Right atrium auricular region (tissue), 2 donors: ENCODE results near the gene MAN1A2. TPM values are rescaled to one million over a fixed set of nuclear protein-coding genes. Genes with fewer than 3 reads are reported as not detected.

Source experiments
- DNase-seq: peaks from one replicate; pipeline ENCODE4 v3.0.0-alpha.2; 2019; ENCODE audit warnings: low spot score
- H3K27ac ChIP-seq, 2 donors: fragments of 200-600 bp; sonication (generic); 1 replicate in 1 of 2; 2 replicates in 1 of 2; pipeline ENCODE4 v1.5.1; 2016 to 2019
- H3K27me3 ChIP-seq, 2 donors: fragments of 200-600 bp; sonication (generic); one replicate each; pipeline versions ENCODE4 v1.5.1 to v1.6.0; 2017 to 2019
- H3K36me3 ChIP-seq: fragments of 200-600 bp; sonication (generic); one replicate; pipeline ENCODE4 v1.5.1; 2016
- H3K4me1 ChIP-seq, 2 donors: fragments of 200-600 bp; sonication (generic); one replicate each; pipeline versions ENCODE4 v1.5.1 to v1.6.0; 2017 to 2019
- H3K4me3 ChIP-seq, 2 donors: fragments of 200-600 bp; sonication (generic); 1 replicate in 1 of 2; 2 replicates in 1 of 2; pipeline ENCODE4 v1.5.1; 2017 to 2019; ENCODE audit warnings: mild to moderate bottlenecking in 1 of 2, moderate library complexity in 1 of 2
- H3K9me3 ChIP-seq, 2 donors: fragments of 200-600 bp; sonication (generic); one replicate each; pipeline ENCODE4 v1.5.1; 2019
- CTCF ChIP-seq, 2 donors: fragments of 200-600 bp; sonication (generic); IDR thresholded peaks; one replicate each; pipeline ENCODE4 v1.5.1; 2019; ENCODE audit warnings: antibody characterized with exemption in 2 of 2
- total RNA-seq, 2 donors: library from RNA; depleted of rRNA; stranded (reverse); fragments of >200 nt; gene quantifications; one replicate each; pipeline ENCODE4 v1.1.0, GENCODE V29; 2016

The MAN1A2 gene
- total RNA-seq, 2 donors from 2014 or later = 26.7 to 52.7 TPM

- Histone ChIP-seq H3K27ac (no peak overlapping the region), H3K4me3 (no peak overlapping the region), H3K9me3 (no peaks in the 10 kb centered on the region), H3K36me3 (no peaks in the 10 kb centered on the region), H3K27me3 (no peaks in the 10 kb centered on the region), H3K4me1 (no peaks in the 10 kb centered on the region)
- TF ChIP-seq CTCF (IDR thresholded peaks at IDR 0.05) = no peak
- DNase-seq = no peak
These were observed 210.1 kb downstream of the MAN1A2 start for GRCh38 chr1:117577191-117577885.

- no peak for DNase-seq
- H3K9me3 ChIP-seq = no peaks in the 10 kb centered on the region
- TF ChIP-seq CTCF (IDR thresholded peaks at IDR 0.05) = no peak
These were observed 211.2 kb downstream of the MAN1A2 start for GRCh38 chr1:117578466-117578865.

More at GRCh38 chr1:117578466-117578865, 211.2 kb downstream of the MAN1A2 start:
- H3K36me3 ChIP-seq = no peaks in the 10 kb centered on the region
- no peaks in the 10 kb centered on the region for H3K27me3 ChIP-seq
- no peaks in the 10 kb centered on the region for H3K4me1 ChIP-seq
- no peak overlapping the region for H3K4me3 ChIP-seq
- H3K27ac ChIP-seq = no peak overlapping the region

Other genes with a start within 250 kb of the MAN1A2 start
- gene TRIM45, start 245.7 kb upstream of the MAN1A2 start, total RNA-seq = 10 to 100 TPM in 1 of 2 donors, 1 to 10 TPM in 1; 4.8 to 10.9 TPM
- gene VTCN1, start 156.5 kb upstream of the MAN1A2 start, total RNA-seq = not detected
- 10 to 100 TPM; 17.0 to 20.1 TPM for gene TENT5C, start 238.6 kb downstream of the MAN1A2 start, total RNA-seq